Mesothelial cell of epicardium (in vitro differentiated cells): ENCODE data around the gene SLC26A8. TPM values are rescaled to one million over a fixed set of nuclear protein-coding genes. Genes with fewer than 3 reads are reported as not detected.
A peak's percentile ranks its signal among the peaks of the same experiment; 100 is the strongest.

Source experiments
- DNase-seq, 2 experiments: peaks; one replicate each; pipeline ENCODE4 v3.0.0; 2021; ENCODE audit warnings: low spot score in 2 of 2; ENCODE audit not compliant: unreplicated experiment in 2 of 2
- H3K27ac Mint-ChIP-seq: 2 replicates; pipeline ENCODE4 v1.8.0; 2021; ENCODE audit warnings: mixed read lengths
- H3K27me3 Mint-ChIP-seq: 2 replicates; pipeline ENCODE4 v1.8.0; 2021; ENCODE audit warnings: low read depth, mixed read lengths
- H3K36me3 Mint-ChIP-seq: 2 replicates; pipeline ENCODE4 v1.8.0; 2021; ENCODE audit warnings: mixed read lengths
- H3K4me1 Mint-ChIP-seq: 2 replicates; pipeline ENCODE4 v1.8.0; 2021; ENCODE audit warnings: mixed read lengths
- H3K4me3 Mint-ChIP-seq: 2 replicates; pipeline ENCODE4 v1.8.0; 2021; ENCODE audit warnings: mild to moderate bottlenecking, moderate library complexity, mixed read lengths
- H3K9me3 Mint-ChIP-seq: 2 replicates; pipeline ENCODE4 v1.8.0; 2021; ENCODE audit warnings: mixed read lengths
- CTCF ChIP-seq: fragments of 200-600 bp; sonication (generic); IDR thresholded peaks from one replicate; pipeline ENCODE4 v1.5.0; 2021; ENCODE audit warnings: antibody characterized with exemption; ENCODE audit not compliant: unreplicated experiment
- total RNA-seq: library from RNA; stranded (reverse); gene quantifications from 3 replicates; pipeline ENCODE4 v1.2.1, GENCODE V29; 2021

Gene SLC26A8
- 0.27 to 0.38 TPM (median 0.29 TPM) in 3 replicates for total RNA-seq

- peak within 1 kb of the TSS; percentile 46 for H3K4me3 Mint-ChIP-seq
- no peaks in the 10 kb centered on the region for H3K36me3 Mint-ChIP-seq
- peak within 1 kb of the TSS; percentile 89 for H3K27ac Mint-ChIP-seq
- TF ChIP-seq CTCF, result no peak
- H3K4me1 Mint-ChIP-seq, result peaks cover 33% of the 10 kb centered on the region
- peak in 1 of 2 experiments; percentile 24 for DNase-seq
- H3K27me3 Mint-ChIP-seq, result no peaks in the 10 kb centered on the region
- no peaks in the 10 kb centered on the region for H3K9me3 Mint-ChIP-seq
Observed at GRCh38 chr6:36023996-36024795, at the start of gene SLC26A8. SLC26A8 (minus strand) TSS chr6:36024641; CDS start chr6:36019707, 4,934 bp downstream.

- Mint-ChIP-seq H3K27ac (peak overlapping the region; percentile 27), H3K9me3 (no peaks in the 10 kb centered on the region)
- TF ChIP-seq CTCF, result no peak
Observed at GRCh38 chr6:36073587-36073986, 49.1 kb upstream of the SLC26A8 start.

GRCh38 chr6:36072681-36073080 is 48.2 kb upstream of the SLC26A8 start:
- H3K27me3 Mint-ChIP-seq, result no peaks in the 10 kb centered on the region
- H3K36me3 Mint-ChIP-seq, result peaks cover 6% of the 10 kb centered on the region
- peaks cover 52% of the 10 kb centered on the region for H3K4me1 Mint-ChIP-seq
- TF ChIP-seq CTCF, result no peak
- no peak overlapping the region for H3K4me3 Mint-ChIP-seq
- no peak for DNase-seq
- H3K9me3 Mint-ChIP-seq, result no peaks in the 10 kb centered on the region
- H3K27ac Mint-ChIP-seq, result peak overlapping the region; percentile 10

More at GRCh38 chr6:36073587-36073986, 49.1 kb upstream of the SLC26A8 start:
- peaks cover 52% of the 10 kb centered on the region for H3K4me1 Mint-ChIP-seq
- H3K4me3 Mint-ChIP-seq, result no peak overlapping the region
- peaks cover 6% of the 10 kb centered on the region for H3K36me3 Mint-ChIP-seq
- H3K27me3 Mint-ChIP-seq, result no peaks in the 10 kb centered on the region
- no peak for DNase-seq

- DNase-seq, result no peak
- Mint-ChIP-seq H3K4me1 (peaks cover 50% of the 10 kb centered on the region), H3K9me3 (no peaks in the 10 kb centered on the region), H3K27ac (no peak overlapping the region), H3K4me3 (no peak overlapping the region), H3K36me3 (peaks cover 6% of the 10 kb centered on the region), H3K27me3 (no peaks in the 10 kb centered on the region)
- TF ChIP-seq CTCF, result no peak
Observed at GRCh38 chr6:36071714-36072113, 47.3 kb upstream of the SLC26A8 start.

GRCh38 chr6:36071281-36071680 is 46.8 kb upstream of the SLC26A8 start:
- Mint-ChIP-seq H3K4me3 (no peak overlapping the region), H3K27ac (no peak overlapping the region), H3K4me1 (peaks cover 50% of the 10 kb centered on the region), H3K9me3 (no peaks in the 10 kb centered on the region), H3K27me3 (no peaks in the 10 kb centered on the region), H3K36me3 (peaks cover 6% of the 10 kb centered on the region)
- TF ChIP-seq CTCF, result no peak
- DNase-seq, result no peak
